IPS-18a (cell line): ENCODE measurements around the gene FAM72A.
"Not testable (repeated sequence)": the region's sequence is repeated elsewhere in the genome, so short reads cannot be mapped to it uniquely, and the experiment has no call there.

Experiments
- H3K27ac ChIP-seq: one replicate; pipeline ENCODE4 v1.5.1; 2013; ENCODE audit warnings: low read length
- H3K27me3 ChIP-seq: one replicate; pipeline ENCODE4 v1.6.1; 2013; ENCODE audit warnings: mild to moderate bottlenecking, low read length; ENCODE audit not compliant: control insufficient read depth, insufficient read depth
- H3K36me3 ChIP-seq: one replicate; pipeline ENCODE4 v1.6.1; 2013; ENCODE audit warnings: low read depth, low read length; ENCODE audit not compliant: control insufficient read depth
- H3K4me1 ChIP-seq: one replicate; pipeline ENCODE4 v1.6.1; 2013; ENCODE audit warnings: low read depth, low read length; ENCODE audit not compliant: control insufficient read depth
- H3K4me3 ChIP-seq: one replicate; pipeline ENCODE4 v1.5.1; 2013; ENCODE audit warnings: low read length
- H3K9ac ChIP-seq: one replicate; pipeline ENCODE4 v1.6.1; 2013; ENCODE audit warnings: mild to moderate bottlenecking, low read length, moderate library complexity
- H3K9me3 ChIP-seq: one replicate; pipeline ENCODE4 v1.6.1; 2013; ENCODE audit warnings: low read depth, low read length; ENCODE audit not compliant: control insufficient read depth

Gene FAM72A

GRCh38 chr1:206176114-206176502 is 26.5 kb downstream of the FAM72A start:
- not testable (repeated sequence) for H3K4me1 ChIP-seq, H3K36me3 ChIP-seq, H3K4me3 ChIP-seq, H3K9ac ChIP-seq, H3K27me3 ChIP-seq, H3K9me3 ChIP-seq, H3K27ac ChIP-seq

GRCh38 chr1:206175459-206176113 is 27.1 kb downstream of the FAM72A start:
- not testable (repeated sequence) for H3K27me3 ChIP-seq, H3K4me1 ChIP-seq, H3K9me3 ChIP-seq, H3K4me3 ChIP-seq, H3K27ac ChIP-seq, H3K9ac ChIP-seq, H3K36me3 ChIP-seq

GRCh38 chr1:206174182-206174868 is 28.3 kb downstream of the FAM72A start:
- H3K9ac ChIP-seq, H3K27me3 ChIP-seq, H3K4me3 ChIP-seq, H3K36me3 ChIP-seq, H3K9me3 ChIP-seq, H3K27ac ChIP-seq, H3K4me1 ChIP-seq: not testable (repeated sequence)

GRCh38 chr1:206173110-206173719 is 29.4 kb downstream of the FAM72A start:
- H3K4me1 ChIP-seq, H3K36me3 ChIP-seq, H3K9ac ChIP-seq, H3K9me3 ChIP-seq, H3K4me3 ChIP-seq, H3K27ac ChIP-seq, H3K27me3 ChIP-seq: not testable (repeated sequence)

- not testable (repeated sequence) for H3K36me3 ChIP-seq, H3K9me3 ChIP-seq, H3K27ac ChIP-seq, H3K27me3 ChIP-seq, H3K4me3 ChIP-seq, H3K4me1 ChIP-seq, H3K9ac ChIP-seq
Observed at GRCh38 chr1:206169794-206170193, 32.8 kb downstream of the FAM72A start.

- not testable (repeated sequence) for H3K9ac ChIP-seq, H3K9me3 ChIP-seq, H3K27ac ChIP-seq, H3K4me3 ChIP-seq, H3K4me1 ChIP-seq, H3K27me3 ChIP-seq, H3K36me3 ChIP-seq
Observed at GRCh38 chr1:206167350-206168029, 35.1 kb downstream of the FAM72A start.

- no peak overlapping the region for H3K4me3 ChIP-seq
- H3K4me1 ChIP-seq, result no peaks in the 10 kb centered on the region
- no peaks in the 10 kb centered on the region for H3K9me3 ChIP-seq
- no peak overlapping the region for H3K27ac ChIP-seq
- H3K36me3 ChIP-seq, result no peaks in the 10 kb centered on the region
- H3K27me3 ChIP-seq, result no peaks in the 10 kb centered on the region
- H3K9ac ChIP-seq, result no peak overlapping the region
Observed at GRCh38 chr1:206145771-206146290, 56.8 kb downstream of the FAM72A start.

- H3K4me1 ChIP-seq, result no peaks in the 10 kb centered on the region
- H3K4me3 ChIP-seq, result no peak overlapping the region
- no peak overlapping the region for H3K9ac ChIP-seq
- H3K27ac ChIP-seq, result no peak overlapping the region
- H3K36me3 ChIP-seq, result no peaks in the 10 kb centered on the region
- H3K9me3 ChIP-seq, result no peaks in the 10 kb centered on the region
- H3K27me3 ChIP-seq, result no peaks in the 10 kb centered on the region
Observed at GRCh38 chr1:206144605-206145004, 58.0 kb downstream of the FAM72A start.

- no peaks in the 10 kb centered on the region for H3K9me3 ChIP-seq
- no peak overlapping the region for H3K27ac ChIP-seq
- no peak overlapping the region for H3K9ac ChIP-seq
- H3K4me3 ChIP-seq, result no peak overlapping the region
- no peaks in the 10 kb centered on the region for H3K4me1 ChIP-seq
- no peaks in the 10 kb centered on the region for H3K36me3 ChIP-seq
- no peaks in the 10 kb centered on the region for H3K27me3 ChIP-seq
Observed at GRCh38 chr1:206143537-206144172, 59.0 kb downstream of the FAM72A start.

GRCh38 chr1:206142770-206143169 is 59.9 kb downstream of the FAM72A start:
- Histone ChIP-seq H3K9me3 (no peaks in the 10 kb centered on the region), H3K27ac (no peak overlapping the region), H3K4me1 (no peaks in the 10 kb centered on the region), H3K9ac (no peak overlapping the region), H3K27me3 (no peaks in the 10 kb centered on the region), H3K4me3 (no peak overlapping the region), H3K36me3 (no peaks in the 10 kb centered on the region)

GRCh38 chr1:206142011-206142410 is 60.6 kb downstream of the FAM72A start:
- Histone ChIP-seq H3K9me3 (no peaks in the 10 kb centered on the region), H3K27me3 (no peaks in the 10 kb centered on the region), H3K27ac (no peak overlapping the region), H3K9ac (no peak overlapping the region), H3K4me1 (no peaks in the 10 kb centered on the region), H3K36me3 (no peaks in the 10 kb centered on the region), H3K4me3 (no peak overlapping the region)
